GM21390 (cell line): ENCODE data around the gene NRF1.
"Not testable (repeated sequence)": the region's sequence is repeated elsewhere in the genome, so short reads cannot be mapped to it uniquely, and the experiment has no call there.

Experiments used
- ATAC-seq: cut with Tn5 transposase; IDR thresholded peaks from one replicate; pipeline ENCODE4 v1.9.1; 2021; ENCODE audit not compliant: unreplicated experiment

NRF1 gene

DNA sequence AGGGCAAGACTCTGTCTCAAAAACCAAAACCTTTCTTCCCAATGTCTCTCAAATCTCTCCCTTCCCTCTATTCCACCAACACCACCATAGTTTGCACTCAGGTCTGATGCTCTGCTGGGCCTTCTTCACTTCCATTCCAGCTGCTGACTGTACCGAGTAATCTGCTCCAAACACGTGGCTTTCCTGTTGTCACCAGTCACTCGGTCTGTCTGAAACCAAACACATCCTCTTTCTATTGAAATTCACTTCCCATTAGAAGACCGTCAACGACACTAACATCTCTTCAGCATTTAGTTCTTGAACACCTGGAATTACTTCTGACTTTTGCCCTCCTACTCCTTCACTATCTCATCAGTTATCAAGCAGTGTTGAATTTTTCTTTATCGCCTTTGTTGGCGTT is 4.7 kb upstream of the NRF1 start:
- ATAC-seq, result no peak

DNA sequence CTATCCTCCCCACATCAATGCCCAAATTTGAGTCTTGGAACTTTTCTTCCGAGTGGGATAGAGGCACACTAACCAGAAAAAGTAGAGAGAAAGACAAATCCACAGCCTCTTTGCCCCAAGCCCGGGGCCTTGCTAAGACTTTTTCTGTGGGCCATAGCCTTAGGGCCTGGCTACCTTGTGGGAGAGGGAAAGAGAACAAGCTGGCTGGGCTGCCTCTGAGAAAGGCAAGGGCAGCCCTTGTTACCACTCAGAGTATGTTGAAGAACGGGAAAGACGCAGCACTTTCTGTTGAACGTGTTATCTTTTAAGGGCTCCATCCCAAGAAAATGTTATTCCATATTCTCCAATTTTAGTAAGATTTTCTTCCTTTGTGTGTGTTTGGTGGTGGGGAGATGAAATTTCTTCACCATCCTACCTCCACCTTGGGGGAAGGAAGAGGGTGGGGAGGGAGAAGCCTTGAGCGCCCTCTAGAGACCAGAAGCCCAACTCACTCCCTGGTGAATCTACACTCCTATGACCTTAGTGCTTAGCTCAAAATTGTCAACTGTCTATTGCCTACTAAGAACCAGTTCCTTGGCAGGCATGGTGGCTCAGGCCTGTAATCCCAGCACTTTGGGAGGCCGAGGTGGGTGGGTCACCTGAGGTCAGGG is 3.9 kb upstream of the NRF1 start:
- no peak for ATAC-seq

DNA sequence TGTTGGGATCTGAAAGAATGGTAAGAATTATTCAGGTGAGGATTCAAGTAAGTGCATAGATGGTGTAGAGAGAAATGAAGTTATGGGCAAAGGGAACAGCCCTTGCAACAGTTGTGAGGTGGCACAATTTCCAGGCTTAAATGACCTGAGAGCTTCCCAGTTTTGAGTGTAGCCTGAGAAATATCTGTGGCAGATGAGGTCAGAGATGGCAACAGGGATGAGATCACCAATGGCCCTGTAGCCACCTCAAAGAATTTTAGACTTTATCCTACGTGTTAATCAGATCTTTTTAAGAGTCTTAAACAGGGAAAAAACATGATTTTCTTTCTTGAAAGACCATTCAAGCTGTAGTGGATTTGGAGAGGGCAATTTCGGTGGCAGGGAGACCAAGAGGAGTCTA is 1.9 kb upstream of the NRF1 start:
- no peak for ATAC-seq

DNA sequence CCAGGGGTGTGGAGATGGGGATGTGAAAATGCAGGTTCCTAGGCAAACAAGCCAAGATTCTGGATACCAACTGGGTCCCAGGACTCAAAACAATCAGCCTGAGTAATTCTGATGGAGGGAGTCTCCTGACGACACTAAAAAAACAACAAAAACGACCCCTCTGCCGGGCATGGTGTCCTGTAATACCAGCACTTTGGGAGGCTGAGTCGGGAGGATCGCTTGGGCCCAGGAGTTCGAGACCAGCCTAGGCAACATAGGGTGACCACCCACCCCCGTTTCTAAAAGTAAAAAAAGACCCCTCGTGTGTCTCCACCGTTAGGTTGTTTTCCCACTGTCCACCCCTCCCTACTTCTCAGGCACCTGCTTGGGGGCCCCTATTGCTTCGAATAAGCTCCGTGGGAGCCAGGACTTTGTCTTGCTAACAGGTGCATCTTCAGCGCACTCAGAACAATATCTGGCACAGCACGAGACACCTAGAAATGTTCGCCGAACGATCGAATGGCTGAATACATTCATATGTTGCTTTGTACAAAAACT is 743 bp upstream of the NRF1 start:
- ATAC-seq, result no peak

DNA sequence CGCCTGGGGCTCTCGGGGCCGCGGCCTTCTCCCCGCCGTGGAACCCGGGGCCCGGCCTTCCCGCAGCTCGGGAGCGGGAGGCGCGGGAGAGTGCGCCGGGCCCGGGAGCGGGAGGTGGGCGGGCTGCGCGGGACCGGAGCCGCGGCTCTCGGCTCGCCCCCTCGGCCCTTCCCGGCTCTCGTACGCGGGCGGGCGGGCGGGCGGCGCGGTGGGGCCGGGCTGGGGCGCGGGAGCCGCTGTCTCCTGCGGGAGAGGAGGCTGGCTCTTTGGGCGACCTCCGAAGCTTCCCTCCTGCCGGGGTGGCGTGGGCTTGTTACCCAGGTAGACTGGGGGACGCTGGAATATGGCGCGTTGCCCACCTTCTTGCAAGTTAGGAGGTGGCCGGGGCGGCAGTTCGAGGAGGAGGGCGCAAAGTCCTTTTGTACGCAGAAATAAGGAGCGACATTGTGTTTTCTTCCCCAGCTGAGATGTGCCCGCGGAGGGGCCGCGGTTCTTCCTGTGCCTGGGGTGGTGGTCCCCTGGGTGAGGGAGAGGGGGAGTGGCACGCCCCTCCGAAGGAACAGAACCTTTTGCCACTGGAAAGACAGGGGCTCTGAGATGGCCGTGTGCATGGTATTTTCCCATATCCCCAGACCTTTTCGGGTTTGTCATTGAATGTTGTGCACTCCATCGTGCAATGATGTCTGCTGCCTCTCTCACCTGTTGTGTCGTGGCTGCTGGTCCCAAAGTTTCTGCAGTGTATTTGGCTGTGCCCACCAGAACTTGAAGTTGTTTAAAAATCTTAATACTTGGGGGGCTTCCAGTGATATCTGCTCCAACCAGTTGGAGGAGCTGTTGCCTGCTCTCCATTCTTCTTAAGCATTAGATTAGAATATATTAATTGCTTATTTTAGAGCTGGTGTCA is 844 bp downstream of the NRF1 start:
- peak; percentile 18 for ATAC-seq

DNA sequence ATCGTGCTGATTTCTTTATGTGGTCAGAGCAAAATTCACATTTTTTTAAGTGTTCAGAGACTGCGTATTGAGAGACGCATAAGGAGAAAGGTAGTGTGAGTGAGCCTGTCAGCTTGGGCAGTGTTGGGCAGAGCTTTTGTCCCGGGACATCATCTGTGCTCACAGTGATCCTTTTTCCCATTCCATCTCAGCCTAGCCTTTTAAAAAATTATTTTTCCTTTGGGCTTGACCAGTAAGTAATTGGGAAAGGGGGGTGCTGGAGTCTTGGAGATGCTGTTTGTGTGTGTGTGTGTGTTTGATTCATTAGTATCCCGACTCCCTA is 1.5 kb downstream of the NRF1 start:
- ATAC-seq, result no peak

DNA sequence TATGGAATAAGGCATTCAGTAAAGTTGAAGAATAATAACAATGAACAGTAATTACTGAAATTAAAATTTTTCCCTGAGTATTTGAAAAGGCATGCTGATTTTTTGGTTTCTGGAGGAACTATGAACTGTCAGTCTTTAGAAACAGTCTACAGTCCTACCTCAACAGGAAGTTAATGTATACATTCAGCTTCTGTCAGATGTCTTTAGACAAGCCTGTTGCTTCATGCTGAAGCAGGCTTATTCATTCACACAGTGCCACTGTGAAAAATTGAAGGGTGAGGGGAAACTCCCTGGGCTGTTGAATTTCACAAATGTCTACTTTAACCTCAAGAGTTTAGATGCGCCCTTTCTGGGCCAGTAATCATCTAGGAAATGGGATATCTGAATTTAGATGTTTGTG is 3.5 kb downstream of the NRF1 start:
- ATAC-seq, result peak; percentile 24

DNA sequence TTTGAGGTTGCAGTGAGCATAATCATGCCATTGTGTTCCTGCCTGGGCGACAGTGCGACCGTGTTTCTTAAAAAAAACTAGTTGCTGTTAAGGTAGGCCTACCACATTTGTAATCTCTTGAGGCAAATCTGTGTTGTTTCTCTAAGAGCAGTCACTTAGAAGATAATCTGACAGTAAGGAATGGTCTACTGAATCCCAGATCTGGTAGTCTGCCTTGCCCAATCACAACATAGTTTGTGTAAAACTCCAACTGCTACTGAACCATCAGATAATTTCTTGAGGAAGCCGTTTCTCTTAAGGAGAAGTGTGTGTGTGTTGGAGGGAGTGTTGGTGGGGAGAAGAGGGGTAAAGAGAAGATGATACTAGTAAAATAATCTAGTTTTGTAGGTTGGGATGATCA is 5.0 kb downstream of the NRF1 start:
- no peak for ATAC-seq

DNA sequence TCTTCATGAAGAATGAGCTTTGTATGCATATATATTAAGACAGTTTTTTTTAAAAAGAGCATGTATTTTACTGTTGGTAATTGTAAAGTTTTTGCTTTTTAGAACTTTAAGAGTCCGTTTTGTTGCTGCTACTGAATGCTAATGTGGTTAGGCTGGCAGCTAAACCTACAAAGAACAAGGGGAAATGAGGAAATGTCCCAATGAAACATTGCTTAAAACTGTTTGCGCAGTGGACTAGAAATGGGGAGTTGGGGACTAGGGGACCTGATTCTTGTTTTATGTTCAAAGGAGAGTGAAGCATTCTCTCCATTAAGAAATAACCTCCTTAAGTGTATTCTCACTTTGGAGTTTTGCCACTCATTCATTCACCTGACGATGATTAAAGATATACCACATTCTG is 5.7 kb downstream of the NRF1 start:
- ATAC-seq, result no peak

DNA sequence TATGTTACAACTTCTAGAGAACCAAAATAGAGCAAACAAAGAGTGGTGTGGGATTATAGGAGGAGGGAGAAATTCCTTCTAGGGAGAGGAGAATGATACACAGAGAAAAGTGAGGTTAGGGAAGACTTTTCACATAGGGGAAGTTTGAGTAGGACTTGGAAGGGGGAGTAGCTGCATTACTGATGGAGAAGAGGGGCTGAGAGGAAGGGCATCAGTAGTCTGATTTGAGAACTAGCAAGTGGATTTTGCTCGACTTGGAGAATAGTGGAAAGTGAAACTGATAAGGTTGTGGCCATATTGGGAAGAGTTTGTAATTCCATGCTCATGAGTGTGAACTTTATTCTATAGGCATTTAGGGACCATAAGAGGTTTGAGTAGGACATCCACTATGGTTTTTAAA is 6.1 kb downstream of the NRF1 start:
- no peak for ATAC-seq

DNA sequence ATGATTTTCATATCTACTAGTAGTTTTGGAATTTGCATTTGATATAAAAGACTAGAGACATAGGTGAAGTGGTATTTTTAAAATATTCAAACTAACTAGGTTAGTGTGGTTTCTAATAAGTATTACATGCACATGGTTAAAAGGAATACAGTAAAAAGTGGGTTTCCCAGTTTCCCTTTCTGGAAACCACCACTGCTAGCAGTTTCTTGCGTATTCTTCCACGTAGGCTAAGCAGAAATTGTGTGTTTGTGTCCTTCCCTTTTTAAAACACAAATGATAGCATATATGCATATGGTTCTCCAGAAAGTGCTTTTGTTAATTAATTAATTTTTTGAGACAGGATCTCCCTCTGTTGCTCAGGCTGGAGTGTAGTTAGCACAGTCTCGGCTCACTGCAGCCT is 15.4 kb downstream of the NRF1 start:
- ATAC-seq, result no peak

DNA sequence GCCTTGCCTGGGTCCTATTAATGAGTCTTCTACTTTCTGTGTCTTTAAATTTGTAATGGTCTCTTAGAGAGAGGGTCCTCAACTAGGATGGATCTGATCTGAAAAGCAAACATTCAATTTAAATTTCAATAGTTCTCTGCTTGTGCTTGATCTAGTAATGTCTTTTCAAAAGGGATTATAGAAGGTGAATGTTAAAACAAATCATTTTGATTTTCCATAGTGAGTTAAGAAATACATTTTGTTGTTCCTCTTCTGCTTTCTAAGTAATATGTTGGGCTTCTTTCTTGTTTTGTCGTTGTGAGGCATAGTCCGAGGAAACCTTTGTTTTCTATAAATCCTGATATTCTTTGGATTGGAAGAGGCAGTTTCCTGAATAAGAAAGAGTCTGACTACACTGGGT is 18.8 kb downstream of the NRF1 start:
- ATAC-seq, result no peak

DNA sequence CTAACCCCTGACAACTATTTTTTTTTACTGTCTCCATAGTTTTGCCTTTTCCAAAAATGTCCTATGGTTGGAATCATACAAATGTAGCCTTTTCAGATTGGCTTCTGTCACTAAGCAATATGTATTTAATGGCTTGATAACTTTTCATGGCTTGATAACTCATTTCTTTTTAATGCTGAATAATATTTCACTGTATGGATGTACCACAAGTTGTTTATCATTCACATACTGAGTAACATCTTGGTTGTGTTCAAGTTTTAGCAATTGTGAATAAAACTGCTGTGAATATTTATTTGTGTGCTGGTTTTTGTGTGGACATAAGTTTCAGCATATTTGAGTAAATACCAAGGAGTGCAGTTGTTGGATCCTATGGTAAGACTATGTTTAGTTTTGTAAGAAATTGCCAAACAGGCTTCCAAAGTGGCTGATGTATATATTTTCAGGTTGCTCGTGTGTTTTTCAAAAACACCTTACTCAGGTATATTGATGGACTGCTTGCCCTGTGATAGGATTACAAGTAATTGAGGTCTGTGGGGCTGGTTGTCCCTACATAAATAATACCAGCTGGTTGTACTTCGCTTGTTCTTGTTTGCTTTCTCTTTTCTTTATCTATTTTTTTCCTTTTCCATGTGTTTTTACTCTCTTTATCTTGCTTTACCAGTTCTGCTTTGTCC is 23.0 kb downstream of the NRF1 start:
- no peak for ATAC-seq

DNA sequence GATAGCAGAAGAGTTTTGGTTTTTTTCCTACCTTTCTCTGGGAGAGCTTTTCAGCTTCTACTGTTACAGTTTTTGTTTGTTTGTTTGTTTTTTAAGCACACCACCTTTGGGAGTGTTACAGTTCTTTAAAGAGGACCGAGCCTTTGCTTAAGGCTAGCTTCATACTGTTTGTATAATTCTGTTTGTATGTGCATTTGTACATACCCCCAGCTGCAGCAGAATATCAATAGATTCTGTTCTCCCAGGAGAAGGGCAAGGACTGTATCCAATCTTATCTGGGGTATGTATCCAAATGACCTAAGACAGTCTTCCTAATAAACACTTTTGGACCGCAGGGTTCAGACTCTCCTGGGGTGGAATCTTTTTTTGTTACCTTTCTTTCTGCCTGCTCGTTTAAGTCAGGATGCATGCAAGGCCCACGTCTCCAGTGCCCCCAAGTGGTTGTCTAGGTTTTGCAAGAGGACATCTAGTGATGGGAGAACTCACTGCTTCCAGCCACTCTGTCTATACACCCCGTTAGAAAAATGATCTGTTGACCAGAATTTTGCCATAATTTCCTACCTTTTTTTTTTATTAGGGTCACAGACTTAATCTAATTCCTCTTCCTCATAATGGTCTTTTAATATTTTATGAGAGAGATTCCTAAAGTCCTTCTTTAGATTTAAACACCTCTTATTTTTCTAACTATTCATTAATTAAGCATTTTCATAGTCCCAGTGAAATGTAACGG is 23.9 kb downstream of the NRF1 start:
- peak; percentile 76 for ATAC-seq

DNA sequence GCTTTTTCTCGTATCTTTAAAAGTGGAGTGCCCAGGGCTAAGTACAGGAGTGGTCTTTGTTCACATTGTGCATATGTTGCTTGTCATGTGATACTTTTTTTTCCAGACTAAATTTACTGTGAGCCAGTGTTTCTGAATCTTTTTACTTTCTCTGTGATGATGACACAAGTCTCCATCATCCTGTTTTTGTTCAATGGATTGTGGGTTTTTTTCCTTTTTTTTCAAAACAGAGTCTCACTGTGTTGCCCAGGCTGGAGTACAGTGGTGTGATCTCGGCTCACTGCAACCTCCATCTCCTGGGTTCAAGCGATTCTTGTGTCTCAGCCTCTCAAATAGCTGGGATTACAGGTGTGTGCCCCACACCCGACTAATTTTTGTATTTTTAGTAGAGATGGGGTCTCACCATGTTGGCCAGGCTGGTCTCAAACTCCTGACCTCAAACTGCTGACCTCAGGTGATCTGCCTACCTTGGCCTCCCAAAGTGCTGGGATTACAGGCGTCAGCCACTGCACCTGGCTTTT is 24.6 kb downstream of the NRF1 start:
- ATAC-seq, result not testable (repeated sequence)

DNA sequence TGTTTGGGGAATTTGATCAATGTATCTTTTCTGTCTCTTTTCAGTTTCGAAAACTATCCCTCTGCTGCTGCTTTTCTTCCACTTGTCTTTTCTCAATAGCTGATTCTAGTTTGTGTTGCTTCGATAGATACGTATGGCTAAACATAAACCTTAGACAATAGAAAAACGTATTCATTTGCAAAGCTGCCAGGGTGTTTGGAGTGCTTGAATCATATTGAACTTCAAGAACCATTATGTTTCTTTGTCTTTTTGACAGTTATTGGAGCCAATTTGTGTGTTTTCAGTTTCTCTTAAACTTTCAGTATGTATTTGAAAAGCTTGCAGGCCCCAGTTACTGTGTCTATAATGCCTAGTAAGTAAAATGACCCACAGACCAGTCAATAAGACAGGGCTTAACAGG is 25.1 kb downstream of the NRF1 start:
- no peak for ATAC-seq

DNA sequence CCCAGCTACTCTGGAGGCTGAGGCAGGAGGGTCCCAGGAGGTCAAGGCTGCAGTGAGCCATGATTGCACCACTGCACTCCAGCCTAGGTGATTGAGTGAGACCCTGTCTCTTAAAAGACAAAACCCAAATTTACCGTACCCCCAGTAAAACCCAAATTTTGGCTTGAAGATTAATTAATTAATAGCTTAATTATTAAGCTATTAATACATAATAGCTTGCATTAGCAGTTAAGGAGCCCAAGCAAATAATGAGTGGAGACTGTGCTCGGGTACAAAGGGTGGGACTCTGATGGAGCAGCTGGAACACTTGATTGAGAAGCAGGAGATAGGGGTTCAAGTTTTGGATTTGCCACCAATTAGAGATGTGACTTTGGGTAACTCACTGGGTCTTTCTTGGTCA is 28.9 kb downstream of the NRF1 start:
- ATAC-seq, result no peak

DNA sequence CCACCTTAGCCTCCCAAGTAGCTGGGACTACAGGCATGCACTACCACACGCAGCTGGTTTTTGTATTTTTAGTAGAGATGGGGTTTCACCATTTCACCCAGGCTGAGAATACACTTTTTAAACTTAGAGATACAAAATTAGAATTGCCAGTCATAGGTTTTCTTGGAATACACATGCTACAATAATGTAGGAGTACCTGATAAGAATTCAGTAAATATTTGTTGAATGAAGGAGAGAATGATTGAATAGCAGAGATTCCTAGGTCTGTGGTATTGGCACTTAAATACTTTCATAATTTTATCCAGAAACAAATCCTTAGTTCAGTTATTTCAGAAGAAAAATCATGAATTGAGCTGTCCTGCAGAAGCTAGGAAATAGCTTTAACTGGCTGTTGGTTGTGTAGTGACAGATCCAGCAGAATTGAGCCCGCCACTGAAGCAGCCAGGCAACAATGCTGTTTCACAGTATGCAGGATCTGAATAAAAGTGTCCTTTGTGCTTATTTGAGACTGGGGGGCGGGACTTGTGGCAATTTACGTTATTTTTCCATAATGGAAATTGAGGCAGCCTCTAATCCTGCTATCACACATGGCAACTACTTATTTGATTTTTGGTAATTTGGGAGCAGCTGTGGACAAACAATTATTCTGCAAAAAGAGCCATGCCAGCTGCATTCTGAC is 31.5 kb downstream of the NRF1 start:
- no peak for ATAC-seq

DNA sequence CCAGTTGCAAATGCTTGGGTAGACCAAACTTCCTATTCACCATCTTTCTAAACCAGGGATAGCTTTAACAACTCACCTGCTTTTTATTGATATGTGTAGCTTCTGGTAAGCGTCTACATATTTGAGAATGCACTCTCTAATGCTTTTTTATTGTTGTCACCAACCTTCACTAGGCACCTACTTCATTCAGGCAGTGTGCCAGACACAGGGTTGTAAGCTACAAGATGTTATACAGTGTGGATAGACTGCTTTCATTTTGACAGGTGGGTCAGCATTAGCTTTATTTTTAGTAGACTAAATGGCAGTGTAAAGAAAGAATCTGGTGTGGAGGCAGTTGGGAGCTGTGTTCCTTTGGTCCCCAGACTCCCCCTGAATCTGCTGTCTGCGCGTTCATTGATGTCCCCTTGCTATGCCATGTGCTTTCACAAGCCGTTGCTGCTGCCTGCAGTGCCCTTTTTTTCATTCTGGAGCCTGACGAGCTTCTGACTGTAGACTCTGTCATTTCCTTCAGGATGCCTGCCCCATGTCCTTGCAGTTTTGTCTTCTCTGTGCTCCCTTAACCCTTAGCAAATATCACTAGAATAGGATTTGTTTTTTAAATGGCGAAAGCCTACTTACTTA is 32.1 kb downstream of the NRF1 start:
- ATAC-seq, result no peak

DNA sequence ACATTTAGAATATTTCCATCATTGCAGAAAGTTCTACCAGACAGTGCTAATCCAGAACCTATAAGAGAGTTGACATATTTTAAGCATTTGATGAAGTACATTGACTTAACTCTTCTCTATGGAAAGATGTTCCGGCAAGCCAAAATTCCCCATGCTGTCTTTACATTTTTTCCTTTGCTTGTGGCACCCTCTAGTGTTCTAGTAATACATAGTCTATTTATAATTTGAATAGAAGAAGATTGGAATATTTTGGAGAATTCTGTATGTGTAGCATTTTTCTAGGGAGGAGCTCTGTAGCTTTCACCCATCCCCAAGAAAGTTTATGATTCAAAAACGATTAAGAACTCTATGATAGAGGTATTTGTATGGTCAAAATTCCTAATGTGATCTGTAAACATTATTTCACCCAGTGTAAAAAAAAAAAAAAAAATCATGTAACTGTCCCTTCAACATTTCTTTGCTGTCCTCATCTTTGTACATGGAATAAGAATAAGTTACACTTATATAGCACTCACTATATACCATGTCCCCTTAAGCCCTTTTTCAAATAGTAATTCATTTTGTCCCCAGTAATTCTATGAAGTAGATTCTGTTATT is 33.2 kb downstream of the NRF1 start:
- no peak for ATAC-seq
